Gastroesophageal sphincter (tissue), 4 donors: ENCODE data around the gene ANXA7. TPM values are rescaled to one million over a fixed set of nuclear protein-coding genes. Genes with fewer than 3 reads are reported as not detected.

ENCODE experiments used
- ATAC-seq: fragments of 150-250 bp; one replicate; pipeline ENCODE4 v1.9.1; 2016; ENCODE audit warnings: mild to moderate bottlenecking, moderate library complexity
- H3K27ac ChIP-seq, 4 donors: fragments of 200-600 bp; sonication (generic) in 3 of 4; 1 replicate in 3 of 4; 2 replicates in 1 of 4; pipeline ENCODE4 v1.5.1; 2016 to 2019
- H3K27me3 ChIP-seq: fragments of 200-600 bp; sonication (generic); one replicate; pipeline ENCODE4 v1.5.1; 2019
- H3K36me3 ChIP-seq, 2 donors: fragments of 200-600 bp; sonication (generic); one replicate each; pipeline ENCODE4 v1.5.1; 2019; ENCODE audit warnings: control low read depth in 1 of 2
- H3K4me1 ChIP-seq, 3 donors: fragments of 200-600 bp; sonication (generic); 1 replicate in 2 of 3; 2 replicates in 1 of 3; pipeline ENCODE4 v1.5.1; 2016 to 2019; ENCODE audit warnings: control low read depth in 2 of 3
- H3K4me3 ChIP-seq, 2 donors: fragments of 200-600 bp; sonication (generic); one replicate each; pipeline ENCODE4 v1.5.1; 2019; ENCODE audit warnings: mild to moderate bottlenecking in 1 of 2, moderate library complexity in 1 of 2
- H3K9me3 ChIP-seq, 3 donors: fragments of 200-600 bp; sonication (generic); one replicate each; pipeline ENCODE4 v1.5.1; 2017 to 2019; ENCODE audit warnings: control low read depth in 2 of 3
- EP300 ChIP-seq: sonication (generic); formaldehyde crosslinking; IDR thresholded peaks from one replicate; pipeline ENCODE4 v1.6.1; 2017; ENCODE audit warnings: antibody characterized with exemption, mild to moderate bottlenecking
- POLR2A ChIP-seq, 2 donors: fragments of 450-650 bp; IDR thresholded peaks; one replicate each; pipeline ENCODE4 v1.6.1; 2017; ENCODE audit warnings: antibody characterized with exemption in 2 of 2, mild to moderate bottlenecking in 2 of 2, moderate library complexity in 1 of 2
- POLR2AphosphoS5 ChIP-seq: sonication (generic); formaldehyde crosslinking; IDR thresholded peaks from one replicate; pipeline ENCODE4 v1.6.1; 2017; ENCODE audit warnings: antibody characterized with exemption
- WGBS, 2 donors: methylation state at CpG; one replicate each; pipeline ENCODE4 v1.1.5; 2018; ENCODE audit warnings: low coverage in 1 of 2; 5-methylcytosine and 5-hydroxymethylcytosine counted together
- total RNA-seq, 4 donors: library from RNA; depleted of rRNA; stranded (reverse); fragments of >200 nt; gene quantifications; one replicate each; pipeline ENCODE4 v1.1.0, GENCODE V29; 2016
- TF ChIP-seq, protein P1 (sequence below), 4 experiments: fragments of 200-600 bp in 2 of 4; fragments of 450-650 bp in 2 of 4; sonication (generic) in 1 of 4; IDR thresholded peaks; one replicate each; pipeline ENCODE4 v1.5.1; 2017 to 2019; ENCODE audit warnings: antibody characterized with exemption in 4 of 4, mild to moderate bottlenecking in 2 of 4, moderate library complexity in 2 of 4

The ANXA7 gene
- total RNA-seq, 4 donors from 2014 or later, result 119 to 144 (median 131) TPM

DNA sequence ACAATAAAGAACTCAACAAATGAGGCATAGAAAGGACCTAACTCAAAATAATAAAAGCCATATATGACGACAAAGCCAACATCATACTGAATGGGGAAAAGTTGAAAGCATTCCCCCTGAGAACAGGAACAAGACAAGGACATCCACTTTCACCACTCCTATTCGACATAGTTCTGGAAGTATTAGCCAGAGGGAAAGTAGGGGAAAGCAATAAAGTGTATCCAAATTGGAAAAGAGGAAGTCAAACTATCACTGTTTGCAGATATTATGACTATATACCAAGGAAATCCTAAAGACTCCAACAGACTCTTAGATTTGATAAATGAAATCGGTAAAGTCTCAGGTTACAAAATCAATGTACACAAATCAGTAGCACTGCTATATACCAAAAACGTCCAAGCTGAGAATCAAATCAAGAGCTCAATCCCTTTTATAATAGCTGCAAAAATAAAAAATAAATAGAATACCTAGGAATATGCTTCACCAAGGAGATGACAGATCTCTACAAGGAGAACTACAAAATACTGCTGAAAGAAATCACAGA, 4.8 kb downstream of the ANXA7 start:
- Histone ChIP-seq H3K4me1 (peaks cover 0 to 50% (median 0%) of the 10 kb centered on the region in 3 donors), H3K27ac (no peak overlapping the region), H3K36me3 (peaks cover 0 to 5% of the 10 kb centered on the region in 2 donors), H3K4me3 (no peak overlapping the region), H3K9me3 (no peaks in the 10 kb centered on the region), H3K27me3 (no peaks in the 10 kb centered on the region)
- no peak for ATAC-seq
- TF ChIP-seq POLR2A (IDR thresholded peaks at IDR 0.05), result no peak
- no peak for TF ChIP-seq POLR2AphosphoS5
- no peak for TF ChIP-seq EP300
- TF ChIP-seq, protein P1, sequence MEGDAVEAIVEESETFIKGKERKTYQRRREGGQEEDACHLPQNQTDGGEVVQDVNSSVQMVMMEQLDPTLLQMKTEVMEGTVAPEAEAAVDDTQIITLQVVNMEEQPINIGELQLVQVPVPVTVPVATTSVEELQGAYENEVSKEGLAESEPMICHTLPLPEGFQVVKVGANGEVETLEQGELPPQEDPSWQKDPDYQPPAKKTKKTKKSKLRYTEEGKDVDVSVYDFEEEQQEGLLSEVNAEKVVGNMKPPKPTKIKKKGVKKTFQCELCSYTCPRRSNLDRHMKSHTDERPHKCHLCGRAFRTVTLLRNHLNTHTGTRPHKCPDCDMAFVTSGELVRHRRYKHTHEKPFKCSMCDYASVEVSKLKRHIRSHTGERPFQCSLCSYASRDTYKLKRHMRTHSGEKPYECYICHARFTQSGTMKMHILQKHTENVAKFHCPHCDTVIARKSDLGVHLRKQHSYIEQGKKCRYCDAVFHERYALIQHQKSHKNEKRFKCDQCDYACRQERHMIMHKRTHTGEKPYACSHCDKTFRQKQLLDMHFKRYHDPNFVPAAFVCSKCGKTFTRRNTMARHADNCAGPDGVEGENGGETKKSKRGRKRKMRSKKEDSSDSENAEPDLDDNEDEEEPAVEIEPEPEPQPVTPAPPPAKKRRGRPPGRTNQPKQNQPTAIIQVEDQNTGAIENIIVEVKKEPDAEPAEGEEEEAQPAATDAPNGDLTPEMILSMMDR (IDR thresholded peaks at IDR 0.05), result no peak
- 67 to 87% methylated on average over 4 of the region's 4 CpGs for WGBS, 2 donors

DNA sequence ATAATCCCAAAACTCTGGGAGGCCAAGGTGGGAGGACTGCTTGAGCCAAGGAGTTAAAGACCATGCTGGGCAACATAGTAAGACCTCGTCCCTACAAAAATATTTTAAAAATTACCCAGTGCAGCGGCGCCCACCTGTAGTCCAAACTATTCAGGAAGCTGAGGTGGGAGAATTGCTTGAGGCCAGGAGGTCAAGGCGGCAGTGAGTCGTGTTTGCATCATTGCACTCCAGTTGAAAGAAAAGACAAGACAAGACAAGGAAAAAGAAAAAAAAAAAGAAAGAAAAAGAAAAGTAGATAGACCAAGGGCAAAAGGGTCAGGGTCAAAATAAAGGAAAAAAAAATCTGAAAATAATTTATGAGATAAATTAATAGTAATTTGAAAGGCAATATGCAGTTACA, 5.8 kb downstream of the ANXA7 start:
- TF ChIP-seq POLR2AphosphoS5 (no peak), POLR2A (IDR thresholded peaks at IDR 0.05) (no peak), EP300 (no peak)
- TF ChIP-seq, protein P1 (IDR thresholded peaks at IDR 0.05), result no peak
- 92 to 97% methylated on average over 3 to 5 of the region's 5 CpGs for WGBS, 2 donors
- H3K4me3 ChIP-seq, result no peak overlapping the region
- no peaks in the 10 kb centered on the region for H3K9me3 ChIP-seq
- H3K4me1 ChIP-seq, result peaks cover 0 to 48% (median 0%) of the 10 kb centered on the region in 3 donors
- H3K27ac ChIP-seq, result no peak overlapping the region
- ATAC-seq, result no peak
- no peaks in the 10 kb centered on the region for H3K27me3 ChIP-seq
- H3K36me3 ChIP-seq, result peaks cover 0 to 5% of the 10 kb centered on the region in 2 donors

DNA sequence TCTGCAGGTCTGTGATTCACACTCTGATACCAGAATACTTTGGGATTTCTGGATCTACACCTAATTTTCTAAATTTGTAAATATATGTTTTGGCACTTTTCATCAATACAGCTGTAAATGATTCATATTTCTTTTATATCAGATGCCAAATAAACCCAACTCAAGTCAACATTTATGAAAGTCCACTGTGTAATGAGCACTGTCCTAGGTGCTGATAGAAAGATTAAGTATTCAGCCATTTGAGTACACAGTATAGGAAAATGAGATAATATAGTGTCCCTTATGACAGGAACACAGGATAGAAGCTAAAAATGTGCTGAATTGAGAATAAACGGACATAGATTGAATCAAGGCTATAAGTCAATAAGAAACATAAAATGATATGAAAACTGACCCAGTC, 6.4 kb downstream of the ANXA7 start:
- H3K36me3 ChIP-seq, result peaks cover 0 to 5% of the 10 kb centered on the region in 2 donors
- H3K27me3 ChIP-seq, result no peaks in the 10 kb centered on the region
- peaks cover 0 to 42% (median 0%) of the 10 kb centered on the region in 3 donors for H3K4me1 ChIP-seq
- H3K27ac ChIP-seq, result no peak overlapping the region
- no peak overlapping the region for H3K4me3 ChIP-seq
- 60 to 91% methylated on average over 1 of the region's 1 CpG for WGBS, 2 donors
- no peak for ATAC-seq
- TF ChIP-seq, protein P1 (IDR thresholded peaks at IDR 0.05), result no peak
- TF ChIP-seq POLR2A (IDR thresholded peaks at IDR 0.05), result no peak
- no peak for TF ChIP-seq POLR2AphosphoS5
- TF ChIP-seq EP300, result no peak
- H3K9me3 ChIP-seq, result no peaks in the 10 kb centered on the region

DNA sequence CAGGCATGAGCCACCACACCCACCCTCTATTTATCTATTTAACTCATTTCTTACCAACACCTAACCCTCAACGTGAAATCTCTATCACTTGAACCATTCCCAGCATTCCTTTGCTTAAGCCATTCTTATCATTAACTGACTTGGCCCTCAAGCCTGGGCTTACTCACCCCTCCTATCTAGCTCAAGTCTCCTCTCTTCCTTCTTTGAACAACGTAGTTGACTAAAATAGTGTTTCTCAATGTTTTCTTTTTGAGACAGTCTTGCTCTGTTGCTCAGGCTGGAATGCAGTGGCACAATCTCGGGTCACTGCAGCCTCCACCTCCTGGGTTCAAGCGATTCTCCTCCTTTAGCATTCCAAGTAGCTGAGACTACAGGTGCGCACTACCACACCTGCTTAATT, 7.0 kb downstream of the ANXA7 start:
- Histone ChIP-seq H3K4me1 (peaks cover 0 to 36% (median 0%) of the 10 kb centered on the region in 3 donors), H3K27me3 (no peaks in the 10 kb centered on the region), H3K9me3 (no peaks in the 10 kb centered on the region), H3K27ac (no peak overlapping the region), H3K4me3 (no peak overlapping the region), H3K36me3 (peaks cover 0 to 5% of the 10 kb centered on the region in 2 donors)
- WGBS, 2 donors, result 81 to 88% methylated on average over 4 to 5 of the region's 5 CpGs
- no peak for ATAC-seq
- no peak for TF ChIP-seq POLR2A (IDR thresholded peaks at IDR 0.05)

DNA sequence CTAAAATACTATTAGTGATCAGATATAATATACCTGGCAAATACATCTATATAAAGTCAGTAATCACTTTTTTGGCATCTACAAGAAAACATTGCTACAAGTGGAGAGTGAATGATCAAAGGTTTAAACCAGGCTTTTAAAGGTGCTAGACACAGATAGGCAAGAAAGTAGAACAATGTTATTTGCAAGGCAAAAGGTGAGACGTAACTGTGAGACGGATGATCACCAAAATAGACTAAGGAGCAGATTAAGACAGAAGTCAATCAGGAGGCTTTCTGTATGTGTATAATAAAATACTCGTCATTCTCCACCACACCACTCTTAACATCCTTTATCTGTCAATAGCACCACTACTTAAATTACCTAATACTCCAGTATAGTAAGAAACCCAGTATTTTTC, 8.3 kb downstream of the ANXA7 start:
- Histone ChIP-seq H3K27me3 (no peaks in the 10 kb centered on the region), H3K27ac (no peak overlapping the region), H3K9me3 (no peaks in the 10 kb centered on the region), H3K36me3 (peaks cover 0 to 6% of the 10 kb centered on the region in 2 donors), H3K4me1 (peaks cover 0 to 25% (median 0%) of the 10 kb centered on the region in 3 donors), H3K4me3 (no peak overlapping the region)
- WGBS, 2 donors, result 78 to 98% methylated on average over 3 of the region's 3 CpGs
- TF ChIP-seq POLR2AphosphoS5, result no peak
- TF ChIP-seq POLR2A (IDR thresholded peaks at IDR 0.05), result no peak
- TF ChIP-seq EP300, result no peak
- TF ChIP-seq, protein P1 (IDR thresholded peaks at IDR 0.05), result no peak
- no peak for ATAC-seq
